Esophagus muscularis mucosa (tissue), 4 donors: ENCODE data around the gene INPP5A.
"Not testable (repeated sequence)": the region's sequence is repeated elsewhere in the genome, so short reads cannot be mapped to it uniquely, and the experiment has no call there.

Source experiments
- CTCF ChIP-seq, 3 experiments: fragments of 200-600 bp in 2 of 3; fragments of 450-650 bp in 1 of 3; sonication (generic) in 2 of 3; IDR thresholded peaks; one replicate each; pipeline ENCODE4 v1.5.1; 2017 to 2019; ENCODE audit warnings: antibody characterized with exemption in 3 of 3, mild to moderate bottlenecking in 2 of 3, moderate library complexity in 1 of 3
- EP300 ChIP-seq: sonication (generic); formaldehyde crosslinking; IDR thresholded peaks from one replicate; pipeline ENCODE4 v1.6.1; 2017; ENCODE audit warnings: antibody characterized with exemption
- POLR2A ChIP-seq: fragments of 450-650 bp; IDR thresholded peaks from one replicate; pipeline ENCODE4 v1.6.1; 2017; ENCODE audit warnings: antibody characterized with exemption, moderate library complexity, mild to moderate bottlenecking, low read depth

GRCh38 chr10:132797986-132798385, 260.4 kb downstream of the INPP5A start:
- not testable (repeated sequence) for TF ChIP-seq CTCF (IDR thresholded peaks at IDR 0.05); EP300; POLR2A
